Activated T-helper 1 cell treated with anti-CD3 and anti-CD28 coated beads, Interleukin-12 subunit alpha, Interleukin-12 subunit beta, Interleukin-2, Interleukin-4 antibody, amounts not matched to agents 30 ng/mL and 10 ng/mL and 1 ng/mL, durations not matched to agents 14 hours and 24 hours and 36 hours (primary cell): ENCODE measurements around the gene SNCAIP. TPM values are rescaled to one million over a fixed set of nuclear protein-coding genes. Genes with fewer than 3 reads are reported as not detected.

Experiments used
- DNase-seq: peaks from one replicate; pipeline ENCODE4 v3.0.0; 2021; ENCODE audit warnings: low spot score
- H3K27ac Mint-ChIP-seq: one replicate; pipeline ENCODE4 v1.8.0; 2021; ENCODE audit warnings: mild to moderate bottlenecking, mixed read lengths
- H3K27me3 Mint-ChIP-seq: one replicate; pipeline ENCODE4 v1.8.0; 2022; ENCODE audit warnings: mild to moderate bottlenecking, moderate library complexity, mixed read lengths; ENCODE audit not compliant: insufficient read depth
- H3K36me3 Mint-ChIP-seq: one replicate; pipeline ENCODE4 v1.8.0; 2021; ENCODE audit warnings: low read depth, mixed read lengths
- H3K4me1 Mint-ChIP-seq: one replicate; pipeline ENCODE4 v1.8.0; 2021; ENCODE audit warnings: low read depth, mixed read lengths
- H3K4me3 Mint-ChIP-seq: one replicate; pipeline ENCODE4 v1.8.0; 2021; ENCODE audit warnings: mild to moderate bottlenecking, moderate library complexity, mixed read lengths
- H3K9me3 Mint-ChIP-seq: one replicate; pipeline ENCODE4 v1.8.0; 2021; ENCODE audit warnings: mixed read lengths
- intact Hi-C: fragments of 100-400 bp; cut with micrococcal nuclease; formaldehyde crosslinking; loops from one replicate; pipeline ENCODE4 v1.15.1; 2024
- total RNA-seq: library from RNA; stranded (reverse); gene quantifications from 2 replicates; pipeline ENCODE4 v1.2.3, GENCODE V29; 2022

Gene SNCAIP
- total RNA-seq, 1 donor from 2014 or later, result not detected

- H3K4me3 Mint-ChIP-seq, result no peak overlapping the region
- H3K9me3 Mint-ChIP-seq, result no peaks in the 10 kb centered on the region
- H3K27ac Mint-ChIP-seq, result no peak overlapping the region
- DNase-seq, result no peak
- intact Hi-C loops, result no loop called here
- peaks cover 2% of the 10 kb centered on the region for H3K27me3 Mint-ChIP-seq
- no peaks in the 10 kb centered on the region for H3K4me1 Mint-ChIP-seq
- H3K36me3 Mint-ChIP-seq, result no peaks in the 10 kb centered on the region
Observed at GRCh38 chr5:122413722-122414121, 101.7 kb downstream of the SNCAIP start.

- Mint-ChIP-seq H3K36me3 (no peaks in the 10 kb centered on the region), H3K4me3 (no peak overlapping the region), H3K27ac (no peak overlapping the region), H3K9me3 (no peaks in the 10 kb centered on the region), H3K4me1 (no peaks in the 10 kb centered on the region), H3K27me3 (peaks cover 2% of the 10 kb centered on the region)
- intact Hi-C loops, result no loop called here
- DNase-seq, result no peak
Observed at GRCh38 chr5:122415030-122415800, 103.2 kb downstream of the SNCAIP start.

- Mint-ChIP-seq H3K9me3 (no peaks in the 10 kb centered on the region), H3K27me3 (peaks cover 2% of the 10 kb centered on the region), H3K4me3 (no peak overlapping the region), H3K4me1 (no peaks in the 10 kb centered on the region), H3K27ac (no peak overlapping the region), H3K36me3 (no peaks in the 10 kb centered on the region)
- intact Hi-C loops, result no loop called here
- no peak for DNase-seq
Observed at GRCh38 chr5:122415801-122416120, 103.7 kb downstream of the SNCAIP start.

- Mint-ChIP-seq H3K27me3 (peaks cover 2% of the 10 kb centered on the region), H3K4me3 (no peak overlapping the region), H3K9me3 (no peaks in the 10 kb centered on the region), H3K36me3 (no peaks in the 10 kb centered on the region), H3K4me1 (no peaks in the 10 kb centered on the region), H3K27ac (no peak overlapping the region)
- intact Hi-C loops, result no loop called here
- no peak for DNase-seq
Observed at GRCh38 chr5:122419142-122419894, 107.3 kb downstream of the SNCAIP start.

GRCh38 chr5:122420091-122420490 lies 108.1 kb downstream of the SNCAIP start:
- Mint-ChIP-seq H3K27me3 (peaks cover 2% of the 10 kb centered on the region), H3K4me1 (no peaks in the 10 kb centered on the region), H3K36me3 (no peaks in the 10 kb centered on the region), H3K27ac (no peak overlapping the region), H3K4me3 (no peak overlapping the region), H3K9me3 (no peaks in the 10 kb centered on the region)
- no peak for DNase-seq
- intact Hi-C loops, result no loop called here

- DNase-seq, result no peak
- no peak overlapping the region for H3K27ac Mint-ChIP-seq
- intact Hi-C loops, result no loop called here
- H3K4me3 Mint-ChIP-seq, result no peak overlapping the region
- no peaks in the 10 kb centered on the region for H3K4me1 Mint-ChIP-seq
- H3K9me3 Mint-ChIP-seq, result no peaks in the 10 kb centered on the region
- H3K27me3 Mint-ChIP-seq, result peaks cover 2% of the 10 kb centered on the region
- no peaks in the 10 kb centered on the region for H3K36me3 Mint-ChIP-seq
Observed at GRCh38 chr5:122420537-122421236, 108.7 kb downstream of the SNCAIP start.

GRCh38 chr5:122421374-122422079 lies 109.5 kb downstream of the SNCAIP start:
- intact Hi-C loops, result no loop called here
- peaks cover 2% of the 10 kb centered on the region for H3K27me3 Mint-ChIP-seq
- DNase-seq, result no peak
- no peak overlapping the region for H3K27ac Mint-ChIP-seq
- H3K36me3 Mint-ChIP-seq, result no peaks in the 10 kb centered on the region
- no peak overlapping the region for H3K4me3 Mint-ChIP-seq
- H3K9me3 Mint-ChIP-seq, result no peaks in the 10 kb centered on the region
- H3K4me1 Mint-ChIP-seq, result no peaks in the 10 kb centered on the region

- Mint-ChIP-seq H3K27ac (no peak overlapping the region), H3K4me1 (no peaks in the 10 kb centered on the region), H3K9me3 (no peaks in the 10 kb centered on the region), H3K36me3 (no peaks in the 10 kb centered on the region), H3K27me3 (no peaks in the 10 kb centered on the region), H3K4me3 (no peak overlapping the region)
- intact Hi-C loops, result no loop called here
- no peak for DNase-seq
Observed at GRCh38 chr5:122423221-122423620, 111.2 kb downstream of the SNCAIP start.

GRCh38 chr5:122424132-122424531 lies 112.1 kb downstream of the SNCAIP start:
- Mint-ChIP-seq H3K9me3 (no peaks in the 10 kb centered on the region), H3K27ac (no peak overlapping the region), H3K27me3 (no peaks in the 10 kb centered on the region), H3K36me3 (no peaks in the 10 kb centered on the region), H3K4me1 (no peaks in the 10 kb centered on the region), H3K4me3 (no peak overlapping the region)
- intact Hi-C loops, result no loop called here
- no peak for DNase-seq

GRCh38 chr5:122426301-122426700 lies 114.3 kb downstream of the SNCAIP start:
- Mint-ChIP-seq H3K27ac (no peak overlapping the region), H3K4me1 (no peaks in the 10 kb centered on the region), H3K36me3 (no peaks in the 10 kb centered on the region), H3K27me3 (no peaks in the 10 kb centered on the region), H3K9me3 (no peaks in the 10 kb centered on the region), H3K4me3 (no peak overlapping the region)
- no peak for DNase-seq
- intact Hi-C loops, result no loop called here

GRCh38 chr5:122427621-122428020 lies 115.6 kb downstream of the SNCAIP start:
- Mint-ChIP-seq H3K27me3 (no peaks in the 10 kb centered on the region), H3K4me3 (no peak overlapping the region), H3K27ac (no peak overlapping the region), H3K36me3 (no peaks in the 10 kb centered on the region), H3K4me1 (no peaks in the 10 kb centered on the region), H3K9me3 (no peaks in the 10 kb centered on the region)
- no peak for DNase-seq
- intact Hi-C loops, result no loop called here

- Mint-ChIP-seq H3K27me3 (no peaks in the 10 kb centered on the region), H3K4me1 (no peaks in the 10 kb centered on the region), H3K4me3 (no peak overlapping the region), H3K27ac (no peak overlapping the region), H3K36me3 (no peaks in the 10 kb centered on the region), H3K9me3 (no peaks in the 10 kb centered on the region)
- intact Hi-C loops, result no loop called here
- DNase-seq, result no peak
Observed at GRCh38 chr5:122429545-122430318, 117.7 kb downstream of the SNCAIP start.
